Chondrocyte (in vitro differentiated cells): ENCODE data around the gene MAPK8. TPM values are rescaled to one million over a fixed set of nuclear protein-coding genes. Genes with fewer than 3 reads are reported as not detected.

Experiments used
- DNase-seq: peaks from one replicate; pipeline ENCODE4 v3.0.0; 2021; ENCODE audit warnings: mixed read lengths, low spot score
- H3K27ac Mint-ChIP-seq: one replicate; pipeline ENCODE4 v1.8.0; 2021; ENCODE audit warnings: mild to moderate bottlenecking, moderate library complexity, mixed read lengths; ENCODE audit not compliant: unreplicated experiment
- H3K27me3 Mint-ChIP-seq: 2 replicates; pipeline ENCODE4 v1.8.0; 2021; ENCODE audit warnings: low read depth, mixed read lengths
- H3K36me3 Mint-ChIP-seq: 2 replicates; pipeline ENCODE4 v1.8.0; 2021; ENCODE audit warnings: low read depth, mixed read lengths
- H3K4me1 Mint-ChIP-seq: 2 replicates; pipeline ENCODE4 v1.8.0; 2021; ENCODE audit warnings: low read depth, mild to moderate bottlenecking, mixed read lengths
- H3K4me3 Mint-ChIP-seq: one replicate; pipeline ENCODE4 v1.8.0; 2021; ENCODE audit warnings: mild to moderate bottlenecking, moderate library complexity, mixed read lengths; ENCODE audit not compliant: unreplicated experiment
- H3K9me3 Mint-ChIP-seq: 2 replicates; pipeline ENCODE4 v1.8.0; 2021; ENCODE audit warnings: low read depth, mixed read lengths
- CTCF ChIP-seq: fragments of 200-600 bp; sonication (generic); IDR thresholded peaks from 2 replicates; pipeline ENCODE4 v1.5.0; 2021; ENCODE audit warnings: antibody characterized with exemption, mild to moderate bottlenecking, moderate library complexity
- total RNA-seq: library from RNA; stranded (reverse); gene quantifications from 3 replicates; pipeline ENCODE4 v1.2.1, GENCODE V29; 2021

The MAPK8 gene
- total RNA-seq, 1 donor from 2014 or later, result 43.4 TPM

- Mint-ChIP-seq H3K4me1 (peaks cover 4% of the 10 kb centered on the region), H3K4me3 (no peak overlapping the region), H3K27ac (no peak overlapping the region), H3K9me3 (peaks cover 7% of the 10 kb centered on the region), H3K36me3 (peaks cover 1% of the 10 kb centered on the region), H3K27me3 (peaks cover 13% of the 10 kb centered on the region)
- no peak for TF ChIP-seq CTCF
- no peak for DNase-seq
These were observed 18.8 kb upstream of the MAPK8 start for GRCh38 chr10:48287417-48288391.

GRCh38 chr10:48288661-48289060 is 17.8 kb upstream of the MAPK8 start:
- DNase-seq, result no peak
- H3K4me1 Mint-ChIP-seq, result peaks cover 4% of the 10 kb centered on the region
- peaks cover 1% of the 10 kb centered on the region for H3K36me3 Mint-ChIP-seq
- no peak overlapping the region for H3K4me3 Mint-ChIP-seq
- no peak overlapping the region for H3K27ac Mint-ChIP-seq
- TF ChIP-seq CTCF, result no peak
- H3K27me3 Mint-ChIP-seq, result peaks cover 13% of the 10 kb centered on the region
- peaks cover 5% of the 10 kb centered on the region for H3K9me3 Mint-ChIP-seq

- Mint-ChIP-seq H3K27me3 (peaks cover 13% of the 10 kb centered on the region), H3K9me3 (no peaks in the 10 kb centered on the region), H3K27ac (no peak overlapping the region), H3K4me3 (no peak overlapping the region), H3K4me1 (peaks cover 4% of the 10 kb centered on the region), H3K36me3 (peaks cover 1% of the 10 kb centered on the region)
- DNase-seq, result no peak
- peak; percentile 84 for TF ChIP-seq CTCF
These were observed 16.8 kb upstream of the MAPK8 start for GRCh38 chr10:48289501-48290238.

DNA sequence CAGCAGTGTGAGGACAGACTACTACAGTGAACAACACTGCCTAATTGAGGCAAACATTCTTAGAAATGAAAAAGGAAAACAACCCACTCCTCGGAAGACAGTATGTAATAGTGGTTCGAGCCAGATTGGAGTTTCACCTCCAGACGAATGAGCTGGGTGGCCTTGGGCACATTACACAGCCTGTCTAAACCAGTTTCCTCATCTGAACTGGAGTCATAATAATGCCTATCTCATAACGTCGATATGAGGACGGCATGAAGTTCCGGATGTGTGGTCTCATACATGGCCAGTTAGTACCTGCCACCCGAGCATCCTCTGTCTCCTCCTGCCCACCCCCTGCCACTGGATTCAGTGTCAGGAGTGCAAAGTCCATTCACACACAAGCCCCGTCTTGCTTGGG is 16.2 kb upstream of the MAPK8 start:
- Mint-ChIP-seq H3K27ac (no peak overlapping the region), H3K27me3 (peaks cover 7% of the 10 kb centered on the region), H3K4me3 (no peak overlapping the region), H3K36me3 (no peaks in the 10 kb centered on the region), H3K4me1 (peaks cover 4% of the 10 kb centered on the region), H3K9me3 (no peaks in the 10 kb centered on the region)
- no peak for DNase-seq
- no peak for TF ChIP-seq CTCF

DNA sequence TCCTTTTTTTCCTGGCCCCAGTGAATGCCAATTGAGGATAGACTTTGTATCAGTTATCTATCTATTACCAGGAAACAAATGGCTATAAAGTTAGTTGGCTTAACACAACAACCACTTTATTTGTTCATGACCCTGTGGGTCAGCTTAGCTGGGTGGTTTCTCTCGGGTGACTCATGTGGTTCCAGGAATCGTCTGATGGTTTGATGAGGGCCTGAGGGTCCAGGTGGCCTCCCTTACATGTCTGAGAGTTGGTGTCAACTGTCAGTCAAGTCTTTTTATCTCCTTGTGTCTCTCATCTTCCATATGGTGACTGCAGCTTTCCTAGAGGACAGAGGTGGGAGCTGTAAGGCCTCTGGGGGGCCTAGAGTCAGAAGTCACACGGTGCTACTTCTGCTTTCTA is 15.3 kb upstream of the MAPK8 start:
- Mint-ChIP-seq H3K4me1 (peaks cover 4% of the 10 kb centered on the region), H3K4me3 (no peak overlapping the region), H3K27me3 (no peaks in the 10 kb centered on the region), H3K27ac (no peak overlapping the region), H3K36me3 (no peaks in the 10 kb centered on the region), H3K9me3 (no peaks in the 10 kb centered on the region)
- no peak for DNase-seq
- no peak for TF ChIP-seq CTCF
